ENCODE data around the gene SH3PXD2A.

SH3PXD2A gene

DNA sequence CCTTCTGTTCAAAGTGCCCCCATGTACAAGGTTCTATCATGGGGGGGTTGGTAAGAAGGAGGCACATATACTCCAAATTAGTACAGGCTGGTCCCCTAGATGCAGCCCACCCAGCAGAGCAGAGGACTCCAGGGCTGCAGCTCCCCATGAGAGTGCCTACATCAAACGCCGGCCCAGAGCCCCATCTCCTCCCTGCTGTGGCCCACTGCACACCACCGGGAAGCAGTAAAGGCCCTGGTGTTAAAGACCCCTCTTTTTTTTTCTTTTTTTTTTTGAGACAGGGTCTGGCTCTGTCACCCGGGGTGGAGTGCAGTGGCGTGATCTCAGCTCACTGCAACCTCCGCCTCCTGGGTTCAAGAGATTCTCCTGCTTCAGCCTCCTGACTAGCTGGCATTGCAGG, 47.4 kb downstream of the SH3PXD2A start:
- no peak for DNase-seq

DNA sequence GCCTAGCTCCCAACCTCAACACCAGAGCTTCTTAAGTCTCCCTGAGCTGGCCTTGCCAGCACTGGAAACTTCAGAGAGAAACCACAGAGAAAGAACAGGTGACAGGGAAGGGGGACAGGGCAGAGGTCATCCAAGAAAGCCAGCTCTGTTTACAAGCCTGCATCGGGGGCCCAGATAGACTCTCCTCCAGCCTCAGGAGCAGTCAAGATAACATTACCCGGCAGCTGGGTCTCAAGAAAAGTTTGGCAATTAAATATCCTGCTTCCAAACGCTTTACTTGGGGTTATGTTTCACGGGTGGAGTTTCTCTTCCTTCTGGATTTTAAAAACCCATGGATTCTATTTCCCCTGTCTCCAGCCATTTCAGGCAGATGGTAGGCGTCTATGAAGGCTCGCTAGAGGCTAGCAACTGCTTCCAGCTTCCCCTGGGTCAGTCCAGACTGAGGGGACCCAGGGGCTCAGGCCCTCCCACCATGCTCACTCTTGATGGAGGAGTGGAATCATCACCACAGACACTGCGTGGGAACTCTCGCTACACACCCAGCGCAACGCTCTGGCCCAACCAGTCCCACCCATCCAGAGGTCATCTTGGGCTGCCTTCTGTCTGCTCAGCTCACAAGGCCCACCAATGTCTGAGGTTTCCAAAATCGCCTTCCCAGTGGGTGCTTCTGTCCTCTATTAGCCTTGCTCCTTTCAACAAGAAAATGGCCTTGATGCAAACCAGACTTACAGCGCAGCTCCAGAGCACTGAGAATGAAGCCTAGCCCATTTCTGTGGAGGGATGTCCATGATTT, 48.8 kb downstream of the SH3PXD2A start:
- DNase-seq: no peak

DNA sequence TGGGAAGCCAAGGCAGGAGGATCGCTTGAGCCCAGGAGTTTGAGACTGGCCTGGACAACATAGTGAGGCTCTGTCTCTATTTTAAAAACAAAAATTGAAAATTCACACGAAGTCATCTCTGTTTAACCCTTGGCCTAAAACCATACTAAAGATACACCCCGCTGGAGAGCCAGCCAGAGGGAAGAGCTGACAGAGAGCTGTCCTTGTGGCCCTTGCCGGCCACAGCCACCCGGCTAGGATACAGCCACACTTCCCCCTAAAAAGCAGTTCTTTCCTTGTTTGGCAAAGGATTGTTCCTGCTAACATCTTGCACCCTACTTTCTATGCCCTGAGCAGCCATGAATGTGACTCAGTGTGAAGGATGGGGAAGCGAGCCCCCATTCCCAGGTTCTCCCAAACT, 49.6 kb downstream of the SH3PXD2A start:
- DNase-seq: no peak

DNA sequence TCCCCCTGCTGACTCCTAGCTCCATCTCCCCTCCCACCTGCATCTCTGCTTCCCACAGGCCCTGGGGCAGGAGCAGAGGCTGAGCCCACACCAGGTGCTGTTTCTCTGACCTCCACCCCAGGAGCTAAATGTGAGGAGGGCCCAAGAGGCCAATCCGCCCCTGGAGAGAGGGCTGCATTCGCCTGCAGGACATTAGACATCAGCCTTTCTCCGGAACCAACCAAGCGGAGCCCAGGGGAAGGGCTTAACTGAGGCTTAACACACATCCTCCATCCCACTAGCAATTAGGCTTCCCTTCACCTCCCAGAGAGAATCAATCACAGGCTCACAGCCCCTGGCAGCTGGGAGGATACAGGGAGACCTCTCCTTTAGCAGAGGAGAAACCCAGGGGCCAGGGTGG, 50.5 kb downstream of the SH3PXD2A start:
- no peak for DNase-seq

DNA sequence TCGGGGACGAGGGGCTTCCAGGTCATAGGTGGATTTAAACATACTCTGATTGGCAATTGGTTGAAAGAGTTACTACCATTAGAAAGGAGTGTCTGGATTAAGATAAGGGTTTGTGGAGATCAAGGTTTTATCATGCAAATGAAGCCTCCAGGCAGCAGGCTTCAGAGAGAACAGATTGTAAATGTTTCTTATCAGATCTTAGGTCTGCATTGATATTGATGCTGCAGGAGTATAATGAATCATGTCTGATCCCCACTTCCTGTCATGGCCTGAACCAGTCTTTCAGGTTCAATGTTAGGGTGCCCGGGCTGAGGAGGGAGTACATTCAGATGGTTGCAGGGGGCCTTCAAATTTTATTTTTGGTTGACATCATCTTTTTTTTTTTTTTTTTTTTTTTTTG, 51.4 kb downstream of the SH3PXD2A start:
- no peak for DNase-seq

DNA sequence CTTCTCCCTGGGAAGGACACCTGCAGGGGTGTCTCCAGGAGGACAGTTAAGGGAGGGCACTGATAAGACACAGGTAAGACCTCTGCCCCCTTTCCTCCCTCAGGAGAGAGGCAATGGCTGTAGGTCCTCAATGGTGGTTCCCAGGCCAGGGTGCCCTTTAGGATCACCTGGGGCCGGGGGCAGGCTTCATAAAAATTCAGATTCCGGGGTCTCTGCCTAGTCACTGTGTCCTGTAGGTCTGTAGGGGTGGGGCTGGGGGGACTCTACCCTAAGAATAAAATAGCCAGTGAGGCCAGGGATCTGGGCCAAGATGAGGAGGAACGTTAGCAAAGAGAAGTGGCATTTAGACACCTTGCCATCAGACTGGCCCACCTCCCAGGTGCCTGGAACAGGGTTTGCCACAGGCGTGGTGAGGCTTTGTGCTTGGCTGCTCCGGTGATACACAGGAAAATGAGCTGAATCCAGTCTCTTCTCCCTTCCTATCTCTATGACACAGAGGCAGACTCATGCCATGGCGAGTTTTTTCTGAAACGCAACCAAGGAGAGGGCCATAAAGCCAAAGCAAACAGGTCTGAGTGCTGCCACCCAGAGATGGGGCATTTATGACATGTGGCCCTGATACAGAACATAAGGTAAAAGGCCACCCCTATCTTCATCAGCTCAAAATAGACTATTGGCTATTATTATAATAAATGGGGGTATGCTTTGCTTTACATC, 52.6 kb downstream of the SH3PXD2A start:
- DNase-seq: no peak

DNA sequence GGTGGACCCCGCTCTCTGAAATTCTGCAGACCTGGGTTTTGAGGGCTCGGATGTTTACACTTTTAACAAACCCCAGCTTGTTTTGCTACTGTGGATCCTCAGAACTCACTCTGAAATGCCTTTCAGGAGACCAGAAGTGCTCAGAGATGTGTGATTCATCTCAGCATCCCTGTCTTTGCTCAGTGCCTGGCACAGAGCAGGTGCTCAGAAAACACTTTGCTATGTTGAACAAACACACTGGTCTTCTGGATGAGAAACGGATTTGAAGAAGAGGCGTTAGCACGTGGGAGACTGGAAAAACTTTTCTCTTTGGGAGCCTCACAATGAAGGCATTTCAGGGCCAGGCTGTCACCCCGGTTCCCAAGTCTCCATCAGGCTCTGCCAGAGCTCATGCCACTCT, 53.3 kb downstream of the SH3PXD2A start:
- no peak for DNase-seq

DNA sequence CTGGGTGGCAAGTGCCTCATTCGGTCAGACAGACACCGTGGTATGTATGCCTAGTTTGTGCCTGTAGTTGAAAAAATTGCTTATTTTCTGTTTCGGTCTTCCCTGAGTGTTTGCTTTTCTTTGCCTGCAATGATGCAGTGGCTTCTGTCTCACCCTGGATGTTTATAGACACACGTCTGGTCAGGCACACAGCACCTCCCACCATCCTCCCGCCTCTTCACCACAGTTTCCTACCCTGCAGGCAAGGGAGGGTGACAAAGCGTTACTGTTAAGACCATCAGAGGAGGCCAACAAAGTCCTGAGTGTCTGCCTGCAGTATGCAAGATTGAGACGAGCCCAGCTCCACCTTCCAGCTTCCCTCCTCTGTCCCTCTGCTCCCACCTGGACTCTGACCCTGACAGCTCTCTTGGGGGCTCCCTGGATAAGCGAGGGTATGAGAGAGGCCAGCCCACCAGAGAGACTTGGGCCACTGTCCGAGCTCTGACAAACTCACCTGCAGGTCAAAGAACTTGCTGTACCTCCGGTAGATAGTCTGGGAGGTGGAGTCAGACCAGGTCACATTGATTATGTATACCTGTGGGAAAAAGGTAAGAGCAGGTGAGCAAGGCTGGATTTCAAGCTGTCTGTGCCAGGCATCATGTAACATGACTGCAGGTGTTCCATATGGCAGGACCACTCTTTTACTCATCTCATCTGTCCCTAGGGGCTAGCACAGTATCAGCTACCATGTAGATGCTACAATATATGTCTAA, 54.4 kb downstream of the SH3PXD2A start:
- no peak for DNase-seq

DNA sequence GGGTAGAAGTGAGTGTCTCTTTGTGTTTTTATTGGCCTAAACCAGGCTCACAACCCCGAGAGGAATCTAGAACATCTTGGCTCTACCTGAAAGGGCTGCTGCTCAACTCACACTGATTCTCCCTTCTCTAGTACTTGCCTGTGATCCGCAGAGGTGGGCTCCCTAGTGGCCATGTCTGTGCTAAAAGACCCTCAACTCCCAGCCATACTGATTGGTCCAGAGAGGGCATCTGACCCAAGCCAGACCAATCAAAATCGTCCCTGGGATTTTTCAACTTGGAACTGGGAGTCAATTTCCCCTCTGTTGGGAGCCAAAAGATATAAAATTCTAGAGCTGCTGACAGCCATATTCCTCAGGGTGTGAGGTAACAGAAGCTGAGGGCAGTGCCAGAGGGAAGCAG, 55.3 kb downstream of the SH3PXD2A start:
- DNase-seq: no peak

DNA sequence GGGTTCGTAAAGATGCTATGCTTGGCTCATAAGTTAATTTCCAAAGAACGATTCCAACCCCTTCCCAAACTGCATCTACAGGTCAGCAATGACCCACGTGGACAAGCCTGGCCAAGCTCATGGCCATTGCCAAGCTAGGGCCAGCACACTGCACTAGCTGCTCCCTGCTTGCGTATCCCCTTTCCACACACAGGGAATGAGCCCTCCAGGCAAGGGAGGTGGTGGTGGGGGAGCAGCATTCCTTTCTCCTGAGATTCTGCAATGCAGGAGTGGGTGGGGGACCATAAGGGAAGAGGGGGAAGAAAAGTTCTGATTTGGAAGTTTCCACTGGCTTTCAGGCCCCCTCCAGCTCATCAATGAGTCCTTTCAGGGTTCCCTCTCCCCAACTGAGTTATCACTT, 56.0 kb downstream of the SH3PXD2A start:
- DNase-seq: no peak

DNA sequence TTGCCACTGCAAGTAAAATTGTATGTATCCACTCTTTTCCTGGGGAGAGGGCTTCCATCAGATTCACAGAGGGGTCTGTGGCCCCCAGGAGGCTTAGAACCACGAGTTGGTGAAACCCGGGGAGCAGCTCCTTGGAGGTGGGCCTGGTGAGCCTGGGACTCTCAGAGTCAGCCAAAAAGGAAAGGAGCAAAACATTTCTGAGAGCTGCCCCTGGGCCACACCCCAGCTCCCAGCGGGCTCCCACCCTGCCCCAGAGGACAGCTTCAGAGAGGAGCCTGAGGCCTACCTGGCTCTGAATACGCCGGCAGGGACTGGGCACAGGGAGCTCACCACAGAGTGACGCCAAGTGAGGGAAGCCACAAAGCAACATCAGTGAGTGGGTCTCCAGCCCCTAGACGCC, 56.9 kb downstream of the SH3PXD2A start:
- no peak for DNase-seq

DNA sequence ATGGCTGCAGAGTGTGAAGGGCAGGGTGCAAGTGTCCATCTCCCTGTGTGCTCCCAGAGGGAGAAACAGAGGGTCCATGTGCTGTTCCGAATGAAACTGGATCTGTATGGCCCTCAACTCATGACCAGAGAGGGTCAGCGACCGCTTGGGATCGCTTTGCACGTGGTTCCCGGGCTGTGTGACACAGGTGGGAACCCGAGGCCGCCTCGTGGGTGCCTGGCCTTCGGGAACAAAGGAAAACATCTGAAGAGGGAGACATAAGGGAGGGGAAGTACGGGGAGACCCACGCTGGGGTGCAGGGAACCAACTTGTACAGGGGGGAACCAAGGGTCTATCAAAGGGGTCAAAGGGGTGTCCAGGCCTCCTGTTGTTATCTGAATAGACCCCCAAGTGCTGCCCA, 57.5 kb downstream of the SH3PXD2A start:
- no peak for DNase-seq

DNA sequence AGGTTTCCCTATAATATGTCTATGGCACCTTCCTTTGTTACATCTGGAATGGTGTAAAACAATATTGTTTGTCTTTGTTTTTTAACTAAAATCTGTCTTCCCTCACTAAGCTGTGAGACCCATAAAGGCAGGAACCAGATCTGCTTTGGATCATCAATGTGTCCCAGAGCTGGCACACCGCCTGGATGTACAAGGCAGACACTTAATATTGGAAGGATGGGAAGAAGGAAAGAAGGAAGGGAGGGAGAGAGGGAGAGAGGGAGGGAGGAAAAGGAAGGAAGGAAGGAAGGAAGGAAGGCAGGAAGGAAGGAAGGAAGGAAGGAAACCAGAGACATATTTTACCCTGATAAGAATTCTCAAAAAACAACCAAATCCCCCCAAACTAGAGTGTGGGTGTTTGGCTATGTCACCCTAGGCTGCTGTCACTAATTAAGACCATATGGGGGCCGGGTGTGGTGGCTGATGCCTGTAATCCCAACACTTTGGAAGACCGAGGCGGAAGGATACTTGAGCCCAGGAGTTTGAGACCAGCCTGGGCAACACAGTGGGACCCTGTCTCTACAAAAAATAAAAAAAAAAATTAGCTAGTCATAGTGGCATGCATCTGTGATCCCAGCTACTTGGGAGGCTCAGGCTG, 59.6 kb downstream of the SH3PXD2A start:
- DNase-seq: no peak

DNA sequence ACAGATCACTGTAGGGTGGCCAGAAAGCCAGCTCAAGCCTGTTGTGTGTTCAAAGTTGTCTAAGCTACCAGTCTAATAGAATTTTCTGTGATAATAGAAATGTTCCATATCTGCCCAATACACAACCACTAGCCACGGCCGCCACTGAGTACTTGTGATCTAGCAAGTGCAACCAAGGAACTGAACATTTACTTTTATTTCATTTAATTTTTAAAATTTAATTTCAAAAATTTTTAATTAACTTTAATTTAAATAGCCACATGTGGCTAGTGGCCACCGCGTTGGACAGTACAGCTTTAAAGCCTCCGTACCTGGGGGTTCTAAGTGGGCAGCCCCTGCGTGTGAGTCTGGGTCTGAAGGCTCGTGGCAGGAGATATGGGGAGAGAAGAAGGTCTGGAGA, 60.4 kb downstream of the SH3PXD2A start:
- no peak for DNase-seq

DNA sequence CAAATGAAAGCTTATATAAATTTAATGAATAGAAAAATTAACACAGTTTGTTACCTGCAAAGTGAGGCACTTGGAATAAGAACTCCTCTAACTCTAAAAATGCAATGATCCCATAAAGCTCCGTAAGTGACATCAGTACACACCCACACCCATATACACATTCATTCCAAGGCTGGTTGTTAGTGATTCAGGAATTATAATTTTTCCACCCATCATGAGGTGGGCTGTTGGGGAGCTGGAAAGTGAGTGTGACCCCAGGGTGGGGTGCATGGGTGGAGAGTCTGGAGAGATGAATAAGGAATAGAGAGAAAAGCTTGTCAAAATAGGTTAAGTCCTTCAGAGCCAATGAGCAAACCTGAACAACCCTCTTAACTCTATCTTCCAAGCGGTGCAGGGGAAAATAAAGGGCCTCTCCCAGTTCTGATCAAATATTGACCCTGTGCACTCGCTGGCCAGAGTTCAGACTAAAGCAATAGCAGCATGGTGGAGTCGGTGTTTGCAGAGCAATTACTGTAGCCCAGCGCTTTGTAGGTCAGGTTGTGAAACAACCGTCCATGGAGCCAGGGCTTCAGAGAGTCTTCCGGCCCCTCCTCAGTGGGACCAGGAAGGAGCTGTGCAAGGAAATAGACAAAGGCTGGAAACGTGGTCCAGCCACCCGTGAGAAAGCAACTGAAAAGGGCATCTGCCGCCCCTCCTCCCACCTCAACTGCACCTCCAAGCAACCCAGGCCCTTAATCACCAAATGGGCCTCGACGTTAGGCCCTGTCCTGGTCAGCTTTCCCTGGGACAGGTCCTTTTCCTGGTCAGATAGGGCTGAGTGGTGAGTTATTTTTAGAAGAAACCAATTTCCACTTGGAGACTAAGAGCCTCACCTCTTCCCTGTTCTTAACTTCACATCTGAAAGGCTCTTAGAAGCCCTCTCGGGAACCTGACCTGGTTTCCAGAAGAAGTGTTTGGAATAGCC, 61.2 kb downstream of the SH3PXD2A start:
- DNase-seq: no peak

DNA sequence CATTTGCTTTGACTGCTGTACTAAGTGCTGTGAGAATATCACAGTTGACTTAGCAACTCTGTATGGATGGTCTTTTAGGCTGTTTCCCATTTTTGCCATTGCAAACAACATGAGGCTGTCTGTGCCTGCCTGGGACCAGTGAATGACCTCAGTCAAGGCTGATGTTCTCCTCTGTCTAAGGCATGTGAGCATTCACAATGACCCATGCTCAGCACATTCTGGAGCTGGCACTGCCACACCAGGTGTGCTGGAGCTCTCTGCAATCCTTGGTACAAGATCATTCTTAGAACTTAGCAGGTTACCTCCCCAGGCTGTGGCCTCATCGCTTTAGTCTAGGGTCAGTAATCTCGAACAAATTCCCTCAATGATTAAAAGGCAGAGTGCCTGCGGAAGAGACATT, 61.9 kb downstream of the SH3PXD2A start:
- DNase-seq: no peak

DNA sequence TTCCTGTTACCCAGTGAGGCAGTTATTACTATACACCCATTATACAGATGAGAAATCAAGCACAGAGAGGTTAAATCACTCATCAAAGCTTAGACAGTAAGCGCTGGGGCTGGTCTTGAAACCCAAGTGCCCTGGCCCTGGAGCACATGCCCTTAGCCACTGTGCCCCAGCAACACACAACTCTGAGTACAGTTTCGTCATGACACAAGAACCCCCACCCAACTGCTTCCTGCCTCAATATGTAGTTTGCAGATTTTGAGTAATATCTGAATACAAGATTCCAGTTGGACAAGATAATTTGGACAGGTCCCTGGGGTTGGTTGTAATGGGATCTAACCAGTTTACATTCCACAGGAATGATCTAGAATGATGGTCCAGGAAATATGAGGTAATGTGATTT, 62.8 kb downstream of the SH3PXD2A start:
- no peak for DNase-seq

DNA sequence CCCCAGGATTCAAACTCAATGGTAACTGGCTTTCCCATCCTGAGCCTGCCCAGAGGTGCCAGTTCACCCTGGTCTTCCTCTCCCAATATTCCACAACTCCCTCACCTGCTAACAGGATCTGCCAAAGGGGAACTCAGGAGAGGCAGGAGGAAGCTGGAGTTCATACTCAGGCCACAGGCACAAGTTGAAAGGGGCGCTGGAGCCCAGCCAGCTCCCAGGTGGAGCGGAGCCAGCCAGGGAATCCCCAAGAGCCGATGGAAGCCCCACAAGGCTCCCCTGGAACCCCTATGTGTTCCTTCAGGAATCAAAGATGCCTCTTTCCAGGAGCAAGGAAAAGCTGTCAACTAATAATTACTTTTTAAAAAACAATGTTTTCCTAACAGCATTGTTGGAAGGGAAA, 63.5 kb downstream of the SH3PXD2A start:
- DNase-seq: no peak

DNA sequence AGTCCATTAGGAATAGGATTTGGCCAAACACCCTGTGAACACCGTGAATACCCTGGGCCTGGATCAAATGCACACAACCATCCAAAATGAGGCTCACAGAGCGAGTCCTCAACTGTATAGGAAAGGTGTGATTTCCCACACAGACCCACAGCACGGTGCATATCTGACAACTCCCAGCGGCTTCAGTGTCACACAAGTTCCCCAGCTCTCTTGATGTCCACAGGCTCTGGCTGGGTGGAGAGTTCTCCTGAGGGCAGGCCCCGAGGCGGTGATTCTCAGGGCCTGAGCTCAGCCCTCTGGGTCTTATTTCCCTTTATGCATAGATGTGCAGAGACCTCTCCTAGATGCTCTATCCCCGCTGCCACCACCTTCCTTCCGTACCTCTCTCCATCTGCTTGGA, 64.1 kb downstream of the SH3PXD2A start:
- DNase-seq: no peak

DNA sequence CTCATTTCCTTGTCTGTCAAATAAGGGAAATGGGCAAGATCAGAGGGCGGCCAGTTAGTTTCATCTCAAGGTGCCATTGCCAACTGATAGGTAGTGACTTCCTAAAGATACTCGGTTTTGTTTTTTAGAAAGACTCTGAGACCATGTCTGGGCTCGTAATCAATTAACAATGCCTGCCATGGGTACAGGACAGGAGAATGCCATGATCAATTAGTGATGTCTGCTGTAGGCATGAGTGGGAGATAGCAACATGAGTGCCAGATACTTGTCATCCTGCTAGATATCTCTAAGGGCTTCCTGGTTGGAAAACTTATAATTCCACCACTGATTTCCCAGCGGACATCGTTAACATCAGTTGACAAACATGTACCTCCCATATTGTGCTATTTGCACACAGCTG, 64.8 kb downstream of the SH3PXD2A start:
- no peak for DNase-seq

DNA sequence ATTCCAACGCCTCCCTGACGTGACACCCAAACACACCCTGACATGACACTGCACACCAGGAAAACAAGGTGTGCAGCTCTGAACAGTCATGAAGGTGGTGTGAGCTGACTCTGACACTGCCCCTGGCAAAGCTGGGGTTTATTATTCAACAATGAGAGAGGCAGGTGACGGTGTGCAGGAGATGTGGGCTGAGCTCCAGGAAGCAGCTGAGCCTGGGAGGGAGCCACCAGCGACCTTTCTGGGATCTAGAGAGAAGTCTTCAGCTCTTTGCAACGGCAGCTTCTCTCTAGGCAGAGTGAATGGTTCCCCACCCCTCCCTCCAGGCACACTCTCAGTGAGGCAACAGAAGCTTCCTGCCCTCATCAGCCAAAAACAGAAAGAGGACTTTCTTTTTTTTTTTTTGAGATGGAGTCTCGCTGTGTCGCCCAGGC, 65.6 kb downstream of the SH3PXD2A start:
- no peak for DNase-seq

DNA sequence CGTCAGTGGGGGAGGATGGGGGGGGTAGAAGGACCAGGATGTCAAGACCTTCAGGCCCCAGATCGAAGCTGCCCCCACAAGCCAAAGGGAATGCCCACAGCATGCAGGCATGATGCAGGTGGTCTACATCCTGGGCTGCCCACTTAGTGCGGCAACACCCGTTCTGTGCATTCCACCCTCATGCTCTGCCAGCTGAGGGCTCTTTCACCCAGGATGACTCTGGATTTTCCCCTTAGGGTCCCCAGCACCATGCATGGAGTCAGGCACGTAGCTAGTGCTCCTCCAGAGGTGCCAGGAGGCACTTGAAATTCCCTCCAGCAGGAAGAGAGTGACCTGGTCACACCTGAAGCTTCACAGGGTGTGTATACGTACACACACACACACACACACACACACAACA, 66.2 kb downstream of the SH3PXD2A start:
- DNase-seq: no peak
